CD4-positive, alpha-beta T cell treated with Interleukin-6 at 100 ng/mL for 8 hours (primary cell): ENCODE results near the gene TTC22.

ENCODE experiments used
- DNase-seq: peaks from one replicate; pipeline ENCODE4 v3.0.0-alpha.2; 2020; ENCODE audit warnings: mixed read lengths, low spot score

TTC22 gene

DNA sequence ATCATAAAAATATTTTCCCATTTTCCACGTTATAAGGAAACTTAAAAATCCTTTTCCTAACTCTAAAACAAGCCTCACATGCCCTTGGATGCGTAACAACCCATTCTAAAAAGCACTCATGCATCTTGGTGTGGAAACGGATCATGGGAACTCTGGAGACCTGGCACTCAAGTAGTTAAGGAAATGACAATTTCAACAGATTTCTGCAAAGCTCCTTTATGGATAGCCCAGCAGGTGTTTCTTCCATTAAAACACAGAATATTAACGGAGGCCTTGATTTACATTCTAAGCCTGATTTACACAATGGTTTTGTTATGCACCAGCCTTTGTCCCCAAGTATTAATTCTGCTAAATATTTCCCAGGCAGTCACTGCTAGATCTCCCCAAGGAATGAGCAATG is 49.7 kb downstream of the TTC22 start:
- DNase-seq, result no peak

DNA sequence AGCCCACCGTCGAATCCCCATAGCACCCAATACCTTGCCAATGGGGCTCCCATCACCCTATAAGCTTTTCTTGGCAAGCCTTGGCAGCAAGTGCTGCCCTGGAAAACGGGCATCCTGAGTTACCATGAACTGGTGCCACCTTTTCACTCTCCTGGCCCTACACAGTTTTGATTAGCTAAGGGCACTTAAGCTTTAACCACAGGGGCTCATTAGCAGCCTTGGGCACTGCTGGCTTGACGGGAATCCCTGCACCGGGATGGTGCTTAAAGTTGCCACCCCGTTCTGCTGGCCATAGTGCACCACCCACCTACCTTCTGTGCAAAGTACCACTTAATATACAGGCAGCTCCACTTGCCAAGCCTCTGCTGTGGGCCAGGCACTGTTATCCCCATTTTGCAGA is 50.5 kb downstream of the TTC22 start:
- no peak for DNase-seq

DNA sequence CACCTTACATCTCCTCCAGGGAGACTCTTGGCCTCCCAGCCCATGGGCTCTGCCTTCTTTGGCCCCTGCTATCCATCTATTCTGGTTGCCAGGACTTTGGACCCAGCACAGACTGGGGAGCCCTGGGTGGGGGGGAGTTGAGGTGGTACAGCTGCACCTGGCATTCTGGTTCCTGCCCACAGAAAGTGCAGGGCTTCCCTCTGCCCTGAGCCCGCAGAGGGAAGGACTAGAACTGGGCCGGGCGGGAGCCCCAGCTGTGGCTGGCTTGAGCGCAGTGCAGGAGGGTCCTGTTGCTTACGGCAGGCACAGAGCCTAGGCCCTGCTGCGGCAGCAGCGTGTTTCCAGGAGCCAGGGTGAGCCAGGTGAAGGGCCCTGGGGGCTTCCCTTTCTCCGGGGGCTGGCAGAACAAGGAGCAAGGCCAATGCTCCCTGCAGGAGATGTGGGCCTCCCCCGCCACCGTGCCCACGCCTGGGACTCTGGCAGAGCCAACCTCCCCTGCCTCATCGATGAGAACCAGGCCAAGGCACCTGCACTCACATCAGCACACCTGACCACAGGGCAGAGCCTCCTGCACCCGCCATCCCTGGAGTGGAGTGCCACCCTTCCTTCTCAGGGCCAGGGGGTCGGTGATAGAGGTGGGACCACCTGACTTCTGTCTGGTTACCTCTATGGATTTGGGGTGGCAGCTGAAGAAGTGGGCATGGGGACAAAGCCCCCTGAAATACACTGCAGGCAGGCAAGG is 52.9 kb downstream of the TTC22 start:
- DNase-seq, result no peak

DNA sequence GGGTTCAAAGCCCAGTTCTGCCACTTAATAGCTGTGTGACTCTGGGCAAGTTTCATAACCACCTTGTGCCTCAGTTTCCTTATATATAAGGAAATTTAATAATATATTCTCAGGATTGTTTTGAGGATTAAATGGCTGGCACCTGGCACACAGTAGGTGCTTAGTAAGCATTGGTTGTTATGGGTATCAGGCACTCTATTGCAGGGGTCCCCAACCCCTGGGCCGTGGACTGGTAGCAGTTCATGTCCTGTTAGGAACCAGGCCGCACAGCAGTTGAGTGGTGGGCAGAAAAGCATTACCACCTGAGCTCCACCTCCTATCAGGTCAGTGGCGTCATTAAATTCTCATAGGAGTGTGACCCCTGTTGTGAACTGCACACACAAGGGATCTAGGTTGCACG is 55.3 kb downstream of the TTC22 start:
- no peak for DNase-seq

- no peak for DNase-seq
These were observed 55.8 kb downstream of the TTC22 start for GRCh38 chr1:54745274-54745673.

DNA sequence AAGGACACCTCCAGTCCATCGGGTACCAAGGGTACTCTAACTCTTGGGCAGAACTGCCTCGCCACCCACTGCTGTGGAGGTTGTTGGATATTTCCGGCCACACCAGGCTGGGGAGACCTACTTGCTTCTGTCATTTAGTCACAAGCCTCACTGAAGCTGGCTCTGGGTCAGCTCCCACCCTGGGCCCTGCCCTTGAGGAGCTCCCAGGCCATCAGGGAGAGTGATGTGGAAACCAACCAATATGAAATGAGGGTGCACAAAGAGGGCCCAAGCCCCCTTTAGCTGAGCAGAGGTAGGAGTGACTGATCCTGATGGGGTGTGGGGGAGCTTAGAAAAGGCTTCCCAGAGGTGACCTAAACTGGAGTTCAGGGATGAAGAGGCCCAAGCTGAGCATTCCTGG is 56.4 kb downstream of the TTC22 start:
- DNase-seq, result no peak

GRCh38 chr1:54743416-54744226 is 57.5 kb downstream of the TTC22 start:
- no peak for DNase-seq

DNA sequence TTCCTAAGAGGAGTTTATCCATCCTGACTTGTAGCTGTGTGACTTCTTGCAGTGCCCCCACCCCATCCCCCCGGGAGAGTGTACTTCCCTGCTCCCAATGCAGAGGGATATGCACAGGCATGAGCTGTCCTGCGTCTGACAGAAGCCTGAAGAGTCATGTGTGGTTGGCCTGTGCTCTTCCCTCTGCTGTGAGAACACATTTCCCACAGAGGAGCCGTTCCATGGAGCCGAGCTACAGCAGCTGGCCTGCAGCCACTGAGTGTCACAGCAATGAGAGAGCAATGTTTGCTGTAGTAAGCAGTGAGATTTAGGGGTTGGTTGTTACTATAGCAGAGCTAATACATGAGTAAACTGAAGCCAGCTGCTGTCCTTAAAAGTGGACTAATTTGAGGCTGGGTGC is 58.8 kb downstream of the TTC22 start:
- DNase-seq, result no peak

GRCh38 chr1:54741531-54741930 is 59.6 kb downstream of the TTC22 start:
- DNase-seq, result no peak

- DNase-seq, result no peak
These were observed 62.9 kb downstream of the TTC22 start for GRCh38 chr1:54738244-54738643.

- DNase-seq, result no peak
These were observed 64.4 kb downstream of the TTC22 start for GRCh38 chr1:54736685-54737084.
